Kidney capillary endothelial cell (primary cell): Measurements from ENCODE around the gene PP2D1.
"Not testable (repeated sequence)": the region's sequence is repeated elsewhere in the genome, so short reads cannot be mapped to it uniquely, and the experiment has no call there.

ENCODE experiments used
- DNase-seq: peaks from one replicate; pipeline ENCODE4 v3.0.0-alpha.2; 2018; ENCODE audit warnings: low spot score

PP2D1 gene

GRCh38 chr3:20012164-20012563 is at the start of gene PP2D1:
PP2D1 (minus strand) TSS chr3:20012264; CDS start chr3:20012072, 192 bp downstream.
- no peak for DNase-seq

DNA sequence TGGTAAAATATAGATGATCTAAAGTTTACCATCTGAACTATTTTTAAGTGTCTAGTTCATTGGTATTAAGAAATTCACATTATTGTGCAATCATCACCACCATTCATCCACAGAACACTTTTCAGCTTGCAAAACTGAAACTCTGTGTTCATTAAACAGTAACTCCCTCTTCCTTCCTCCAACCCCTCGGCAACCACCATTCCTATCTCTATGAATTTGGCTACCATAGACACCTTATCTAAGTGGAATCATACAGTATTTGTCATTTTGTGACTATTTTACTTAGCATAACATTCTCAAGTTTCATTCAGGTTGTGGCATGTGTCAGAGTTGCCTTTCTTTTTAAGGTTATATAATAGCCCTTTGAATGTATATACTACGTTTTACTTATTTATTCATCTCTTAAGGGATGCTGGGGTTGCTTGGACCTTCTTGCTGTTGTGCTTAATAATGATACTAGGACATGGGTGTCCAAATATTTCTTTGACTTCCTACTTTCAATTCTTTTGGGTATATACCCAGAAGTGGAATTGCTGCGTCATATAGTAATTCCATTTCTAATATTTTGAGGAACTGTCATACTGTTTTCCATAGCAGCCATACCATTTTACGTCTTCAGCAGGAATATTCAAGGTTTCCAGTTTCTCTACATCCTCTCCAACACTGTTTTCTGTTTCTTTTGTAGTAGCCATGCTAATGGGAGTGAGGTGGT is 49.1 kb upstream of the PP2D1 start:
- DNase-seq, result no peak

- no peak for DNase-seq
Observed at GRCh38 chr3:20059929-20060328, 47.9 kb upstream of the PP2D1 start.

GRCh38 chr3:20057612-20058180 is 45.6 kb upstream of the PP2D1 start:
- DNase-seq, result no peak

GRCh38 chr3:20056725-20057611 is 44.9 kb upstream of the PP2D1 start:
- DNase-seq, result peak; percentile 82

DNA sequence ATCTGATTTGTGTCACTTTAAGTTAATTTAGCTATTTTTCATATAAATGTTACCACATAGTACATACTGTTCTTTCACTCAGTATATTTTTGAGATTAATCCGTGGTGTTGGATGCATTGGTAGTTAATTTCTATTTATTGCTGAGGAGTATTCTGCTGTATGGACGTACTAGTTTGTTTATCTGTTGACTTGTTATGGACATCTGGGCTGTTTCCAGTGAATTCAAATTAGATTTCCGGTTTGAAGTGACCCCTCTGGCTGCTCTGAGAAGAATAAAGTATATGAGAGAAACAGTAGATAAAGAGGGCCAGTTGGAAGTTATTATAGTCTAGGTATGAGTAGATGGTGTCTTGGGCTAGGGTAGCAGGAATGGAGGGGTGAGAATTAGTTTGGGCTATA is 43.8 kb upstream of the PP2D1 start:
- DNase-seq, result no peak

GRCh38 chr3:20055020-20055775 is 43.1 kb upstream of the PP2D1 start:
- DNase-seq, result no peak

DNA sequence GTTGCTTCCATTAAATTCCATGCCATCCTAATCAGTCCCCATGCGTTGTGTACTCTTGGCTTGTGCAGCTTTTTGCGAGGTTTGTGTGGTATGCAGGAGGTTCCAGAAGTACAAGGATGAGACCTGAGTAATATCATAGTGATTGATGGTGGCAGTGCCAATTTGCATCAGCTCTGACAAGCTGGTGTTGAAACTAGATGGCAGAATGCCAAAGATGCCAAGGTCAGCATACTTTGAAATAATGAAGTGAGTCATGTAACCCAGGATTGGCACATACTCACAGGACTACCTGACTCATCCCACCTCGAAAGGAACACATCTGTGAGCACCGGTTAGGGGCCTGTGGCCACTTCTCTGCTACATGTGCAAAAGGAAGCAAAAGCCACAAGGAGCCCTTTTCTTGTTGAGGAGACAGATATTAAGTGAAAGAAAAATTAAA is 42.5 kb upstream of the PP2D1 start:
- DNase-seq, result peak; percentile 87

GRCh38 chr3:20052851-20053250 is 40.8 kb upstream of the PP2D1 start:
- DNase-seq, result no peak

DNA sequence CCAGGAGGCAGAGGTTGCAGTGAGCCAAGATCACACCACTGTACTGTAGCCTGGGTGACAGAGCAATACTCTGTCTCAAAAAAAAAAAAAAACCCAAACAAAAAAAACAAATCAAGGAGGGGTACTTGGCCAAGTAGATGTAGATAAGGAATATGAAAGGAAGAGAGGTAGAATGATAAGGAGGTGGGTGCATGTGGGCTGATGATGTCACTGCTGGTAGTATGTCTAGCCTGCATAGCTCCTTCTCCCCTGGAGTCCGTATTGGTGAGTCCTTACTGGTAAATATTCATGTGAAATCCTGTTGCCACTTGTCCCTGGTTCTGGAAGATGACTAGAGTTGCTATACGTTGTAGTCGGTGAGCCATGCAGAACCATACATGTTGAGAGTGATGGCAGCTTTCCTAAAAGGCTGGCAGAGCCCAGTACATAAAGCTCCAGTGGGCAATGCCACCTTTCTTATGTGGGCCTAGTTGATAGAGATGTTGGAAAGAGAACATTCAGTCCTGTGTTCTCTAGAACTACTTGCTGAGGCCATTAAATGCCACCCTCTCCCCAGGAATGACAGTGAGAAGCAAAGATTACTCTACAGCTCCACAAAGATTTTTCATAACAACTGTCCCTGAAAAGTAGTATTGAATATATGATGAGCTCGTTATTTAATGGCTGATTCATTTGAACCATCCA is 39.2 kb upstream of the PP2D1 start:
- no peak for DNase-seq

DNA sequence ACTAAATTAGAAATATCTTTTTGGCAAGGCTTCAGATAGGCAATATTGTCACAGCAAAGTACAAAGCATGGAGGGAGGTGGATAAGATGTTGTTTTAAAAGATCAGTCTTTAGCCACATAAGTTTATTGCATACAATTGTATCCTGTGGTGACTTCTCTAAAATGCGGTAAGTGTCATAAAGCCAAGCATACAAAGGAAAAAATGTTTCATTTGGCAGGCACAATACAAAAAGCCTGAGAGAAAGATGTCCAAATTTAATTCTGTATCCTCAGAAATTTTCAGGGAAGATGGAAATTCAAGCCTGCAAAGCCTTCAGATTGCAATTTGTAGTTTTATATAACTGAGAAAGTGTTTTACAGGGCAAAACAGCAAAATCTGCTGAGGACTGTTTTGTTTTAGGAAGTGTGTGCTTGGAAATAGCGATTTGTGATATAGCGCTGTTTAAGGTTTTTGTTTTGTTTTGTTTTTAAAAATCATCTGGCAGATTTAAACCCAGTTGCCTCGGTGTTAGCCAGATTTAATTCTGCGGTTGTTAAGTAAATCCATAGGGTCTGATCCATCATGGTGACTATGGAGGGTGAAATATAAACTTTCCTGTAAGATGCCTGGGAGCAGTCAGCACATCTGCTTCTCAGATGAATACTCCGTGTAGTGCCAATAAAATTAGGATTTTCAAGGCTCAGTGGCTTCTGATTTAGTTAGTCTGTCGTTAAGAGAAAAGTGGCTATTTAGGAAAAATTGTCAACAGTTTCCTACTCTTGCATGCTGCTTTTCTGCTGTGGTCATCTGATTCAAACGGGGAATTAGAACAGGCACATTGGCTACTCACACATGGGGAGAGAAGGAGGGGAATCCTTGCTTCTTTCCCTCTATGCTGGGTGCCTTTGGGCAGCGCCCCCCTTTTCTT is 36.2 kb upstream of the PP2D1 start:
- DNase-seq, result no peak

DNA sequence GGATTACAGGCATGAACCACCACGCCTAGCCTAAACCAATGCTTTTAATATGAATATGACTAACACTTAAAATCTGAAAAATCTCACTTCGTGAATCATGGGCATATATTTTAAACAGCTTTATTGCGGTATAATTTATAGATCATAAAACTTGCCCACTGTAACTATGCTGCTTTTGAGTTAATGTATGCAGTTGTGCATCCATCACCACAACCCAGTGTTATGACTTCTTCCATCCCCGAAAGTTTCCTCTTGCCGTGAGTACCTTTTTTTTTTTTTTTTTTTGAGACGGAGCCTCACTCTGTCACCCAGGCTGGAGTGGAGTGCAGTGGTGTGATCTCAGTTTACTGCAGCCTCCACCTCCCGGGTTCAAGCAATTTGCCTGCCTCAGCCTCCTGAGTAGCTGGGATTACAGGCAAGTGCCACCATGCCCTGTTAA is 35.3 kb upstream of the PP2D1 start:
- DNase-seq, result no peak

DNA sequence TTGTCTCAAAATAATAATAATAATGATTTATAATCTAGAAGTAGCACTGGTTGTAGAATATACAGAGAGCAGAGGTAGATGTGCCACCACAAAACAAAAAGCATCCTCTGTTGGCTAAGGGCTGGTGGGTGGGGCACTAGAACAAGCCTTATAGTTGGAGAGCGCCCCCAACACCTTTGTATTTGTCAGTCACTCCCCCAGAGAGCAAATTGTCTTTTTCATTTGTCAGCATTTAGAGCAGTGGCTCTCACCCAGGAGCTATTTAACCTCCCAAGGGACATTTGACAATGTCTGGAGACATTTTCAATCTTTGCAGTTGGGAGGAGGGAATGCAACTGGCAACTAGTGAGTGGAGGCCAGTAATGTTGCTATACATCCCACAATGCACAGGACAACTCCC is 34.5 kb upstream of the PP2D1 start:
- DNase-seq, result no peak

- not testable (repeated sequence) for DNase-seq
Observed at GRCh38 chr3:20045141-20045540, 33.1 kb upstream of the PP2D1 start.

- no peak for DNase-seq
Observed at GRCh38 chr3:20043825-20044224, 31.8 kb upstream of the PP2D1 start.

DNA sequence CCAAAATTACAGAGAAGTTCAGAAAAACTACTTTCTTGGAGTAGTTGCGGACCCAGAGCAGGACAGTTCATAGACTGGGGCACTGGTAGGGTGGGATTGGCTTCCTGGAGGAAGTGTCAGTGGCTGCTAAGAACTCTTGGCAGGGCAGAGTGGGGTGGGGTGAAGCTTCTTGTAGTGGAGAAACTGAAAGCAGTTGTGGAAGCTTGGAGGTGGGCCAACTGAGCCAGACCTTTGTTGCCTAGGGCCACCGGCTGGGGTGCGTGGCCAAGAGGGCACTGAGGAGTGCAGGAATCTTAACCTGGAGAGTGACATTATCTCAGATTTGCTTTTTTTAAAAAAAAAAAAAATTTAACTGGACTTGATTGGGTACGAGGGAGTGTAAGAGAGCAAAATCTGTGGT is 31.3 kb upstream of the PP2D1 start:
- DNase-seq, result peak; percentile 23

- DNase-seq, result no peak
Observed at GRCh38 chr3:20042331-20042730, 30.3 kb upstream of the PP2D1 start.

DNA sequence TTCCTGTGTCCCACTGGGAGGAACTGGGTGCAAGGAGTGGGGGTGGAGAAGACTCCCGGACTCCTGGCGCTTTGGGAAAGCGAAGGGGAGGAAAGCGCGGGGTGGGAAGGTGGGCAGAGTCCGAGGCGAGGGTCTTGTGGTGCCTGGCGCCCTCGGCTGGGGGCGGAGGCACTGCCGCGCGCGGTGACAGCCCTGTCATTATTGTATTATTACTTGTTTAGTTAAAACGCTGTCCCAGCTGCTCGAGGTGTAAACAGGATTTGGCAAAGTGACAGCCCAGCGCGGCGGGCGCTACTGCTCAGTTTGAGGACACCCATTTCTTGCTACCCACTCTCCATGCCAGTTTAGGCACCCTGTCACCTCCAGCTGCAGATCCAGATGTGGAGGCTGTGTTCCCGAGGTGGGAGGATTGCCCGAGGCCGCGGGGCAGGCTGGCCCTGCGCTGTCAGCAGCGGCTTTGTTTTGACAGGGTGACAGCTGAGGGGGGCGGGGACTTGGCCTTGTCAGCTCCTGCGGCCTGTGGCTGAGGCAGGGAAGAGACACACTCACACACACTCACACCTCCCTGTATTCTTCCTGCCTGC is 29.2 kb upstream of the PP2D1 start:
- DNase-seq, result peak; percentile 68

DNA sequence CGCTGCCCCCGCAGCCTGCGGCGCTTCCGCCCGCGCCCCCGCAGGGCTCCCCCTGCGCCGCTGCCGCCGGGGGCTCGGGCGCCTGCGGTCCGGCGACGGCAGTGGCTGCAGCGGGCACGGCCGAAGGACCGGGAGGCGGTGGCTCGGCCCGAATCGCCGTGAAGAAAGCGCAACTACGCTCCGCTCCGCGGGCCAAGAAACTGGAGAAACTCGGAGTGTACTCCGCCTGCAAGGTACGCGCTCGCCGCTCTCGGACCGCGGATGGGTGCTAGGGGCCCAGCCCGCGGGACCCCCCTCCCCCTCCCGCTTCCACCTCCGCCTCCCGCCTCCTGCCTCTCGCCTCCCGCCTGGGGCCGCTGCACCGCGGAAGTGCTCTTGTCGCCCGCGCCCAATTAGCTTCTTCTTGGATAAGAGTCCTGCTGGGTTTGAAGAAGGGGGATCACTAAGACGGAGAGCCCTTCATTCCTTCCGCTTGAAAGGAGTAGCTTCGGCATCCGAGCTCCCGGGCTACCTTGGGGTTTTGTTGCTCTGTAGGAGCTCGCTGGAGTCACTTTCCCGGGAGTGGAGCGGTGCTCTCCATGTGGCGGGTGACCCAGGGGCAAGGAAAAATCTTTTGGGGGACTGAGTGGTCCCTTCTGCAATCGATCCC is 28.6 kb upstream of the PP2D1 start:
- DNase-seq, result peak; percentile 30
